HG02973 (cell line): ENCODE results near the gene BCL2A1.
"Not testable (repeated sequence)": the region's sequence is repeated elsewhere in the genome, so short reads cannot be mapped to it uniquely, and the experiment has no call there.

Experiments
- ATAC-seq: cut with Tn5 transposase; IDR thresholded peaks from one replicate; pipeline ENCODE4 v1.9.1; 2021; ENCODE audit warnings: moderate library complexity; ENCODE audit not compliant: unreplicated experiment

The BCL2A1 gene

DNA sequence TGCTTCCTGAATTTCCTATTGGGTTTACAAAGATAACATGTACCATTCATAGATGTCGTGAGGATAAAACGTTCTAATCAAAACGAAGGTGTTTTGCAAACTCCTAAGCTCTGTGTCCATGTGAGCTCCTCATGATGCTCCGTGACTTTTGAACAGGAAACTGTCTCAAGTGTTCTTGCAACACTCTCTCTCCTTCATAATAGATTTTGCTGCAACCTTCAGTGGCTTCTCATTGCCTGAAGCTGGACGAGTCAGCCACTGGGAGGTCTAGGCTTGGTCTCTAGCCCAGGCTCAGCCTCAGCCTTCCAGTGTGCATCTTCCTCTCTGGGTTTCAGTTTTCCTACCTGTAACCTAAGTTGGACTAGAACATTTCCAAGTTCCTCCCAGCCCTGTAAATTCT is 18.7 kb upstream of the BCL2A1 start:
- no peak for ATAC-seq

DNA sequence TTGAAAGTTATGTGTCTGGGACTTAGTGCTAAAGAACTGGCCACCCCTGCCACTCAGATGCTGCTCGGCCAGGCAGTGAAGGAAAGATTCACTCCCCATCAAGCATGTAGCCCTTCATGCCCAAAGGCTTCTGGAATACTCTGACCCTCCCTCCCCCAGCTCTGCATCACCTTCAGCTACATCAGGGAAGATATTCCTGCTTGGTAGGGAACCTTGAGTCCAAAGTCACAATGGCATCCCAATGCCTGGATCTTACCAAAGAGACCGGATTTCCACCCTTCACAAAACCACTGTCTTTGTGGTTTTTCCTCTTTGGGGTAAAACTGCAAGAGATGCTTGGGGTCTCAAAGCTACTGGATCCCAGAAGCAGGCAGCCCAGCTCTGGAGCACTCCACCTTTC is 18.2 kb upstream of the BCL2A1 start:
- no peak for ATAC-seq

DNA sequence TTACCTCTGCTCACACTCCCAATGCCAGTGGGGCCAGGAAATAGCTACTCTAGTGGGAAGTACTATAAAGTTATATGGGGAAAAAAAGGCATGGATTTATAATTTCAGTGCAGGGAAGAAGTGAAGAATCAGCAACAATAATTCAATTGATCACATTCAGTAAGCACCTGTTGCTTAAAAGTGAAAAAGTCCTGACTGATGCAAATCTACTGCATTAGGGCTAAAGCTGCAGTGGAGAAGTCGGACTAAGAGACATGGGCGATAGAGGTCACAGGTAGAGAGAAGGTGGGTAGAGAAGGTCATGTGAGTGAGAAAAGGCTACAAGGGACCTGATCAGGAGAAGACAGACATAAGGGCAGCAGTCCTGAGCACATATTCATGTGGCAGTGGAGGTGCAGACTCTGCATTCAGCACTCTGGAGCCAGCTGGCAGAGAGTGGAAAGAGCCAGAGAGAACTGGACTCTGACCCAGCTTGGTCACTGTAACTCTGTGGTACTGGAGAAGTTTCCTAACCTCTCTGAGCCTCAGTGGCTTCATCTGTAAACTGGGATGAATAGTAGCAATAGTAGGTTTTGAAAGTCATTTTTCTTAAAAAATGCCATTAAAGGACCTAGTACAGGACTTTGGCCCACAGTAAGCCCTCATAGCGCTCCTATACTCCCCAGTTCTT is 17.6 kb upstream of the BCL2A1 start:
- ATAC-seq = no peak

DNA sequence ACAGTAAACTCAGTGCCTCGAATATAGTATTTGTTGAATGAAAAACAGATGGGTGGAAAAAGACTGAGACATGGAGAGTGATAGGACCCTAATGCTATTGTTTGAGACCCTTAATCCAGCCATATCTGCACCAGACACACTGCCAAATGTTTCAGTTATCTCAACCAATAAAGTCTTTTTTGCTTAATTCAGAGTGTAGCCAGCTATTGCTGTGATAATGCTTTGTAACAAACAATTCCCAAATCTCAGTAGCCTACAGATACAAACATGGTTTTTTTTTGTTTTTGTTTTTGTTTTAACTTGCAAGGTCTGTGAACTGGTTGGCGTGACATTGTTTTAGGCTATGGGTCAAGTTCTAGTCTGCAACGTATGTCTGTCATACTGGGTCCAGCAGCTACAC is 17.0 kb upstream of the BCL2A1 start:
- ATAC-seq = no peak

DNA sequence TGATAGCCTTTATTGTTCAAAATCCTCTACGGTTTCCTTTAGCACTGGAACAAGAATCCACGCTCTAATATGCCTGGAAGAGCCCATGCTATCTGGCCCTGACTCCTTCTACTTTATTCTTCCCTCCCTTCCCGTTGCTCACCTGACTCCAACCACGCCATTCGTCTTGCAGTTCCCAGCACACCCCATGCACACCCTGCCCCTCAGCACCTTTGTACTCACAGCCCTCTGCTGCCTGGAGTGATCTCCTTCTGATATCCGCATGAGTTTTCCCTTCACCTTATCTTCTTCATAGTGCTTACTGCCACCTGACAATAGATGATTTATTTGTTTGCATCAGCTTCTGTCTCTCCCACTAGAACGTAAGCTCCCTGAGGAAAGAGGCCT is 16.6 kb upstream of the BCL2A1 start:
- no peak for ATAC-seq

DNA sequence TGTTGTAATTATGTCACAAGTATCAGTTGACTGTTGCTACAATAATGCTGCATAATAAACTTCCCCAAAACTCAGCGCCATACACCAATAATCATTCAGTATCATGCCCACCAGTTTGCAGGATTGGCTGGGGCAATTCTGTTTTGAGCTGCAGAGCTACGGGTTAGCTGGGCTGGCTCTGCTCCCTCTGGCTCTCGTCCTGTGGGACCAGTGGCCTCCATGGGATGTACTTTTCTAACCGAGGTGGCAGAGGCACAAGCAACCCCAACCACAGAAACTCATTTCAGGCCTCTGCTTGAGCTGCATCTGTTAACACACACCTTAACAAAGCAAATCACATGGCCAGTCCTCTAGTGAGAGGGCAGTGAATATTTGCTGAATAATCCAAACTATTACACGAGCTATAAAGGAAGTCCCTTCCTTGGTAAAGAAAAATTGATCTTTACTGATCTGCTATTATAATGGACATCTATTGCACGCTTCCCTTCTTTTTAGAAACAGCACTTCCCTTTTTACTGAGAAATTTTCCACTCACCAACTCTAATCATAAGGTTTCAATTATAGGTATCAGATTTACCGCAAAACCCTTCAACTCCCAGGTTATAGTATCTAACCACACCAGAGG is 10.9 kb upstream of the BCL2A1 start:
- no peak for ATAC-seq

DNA sequence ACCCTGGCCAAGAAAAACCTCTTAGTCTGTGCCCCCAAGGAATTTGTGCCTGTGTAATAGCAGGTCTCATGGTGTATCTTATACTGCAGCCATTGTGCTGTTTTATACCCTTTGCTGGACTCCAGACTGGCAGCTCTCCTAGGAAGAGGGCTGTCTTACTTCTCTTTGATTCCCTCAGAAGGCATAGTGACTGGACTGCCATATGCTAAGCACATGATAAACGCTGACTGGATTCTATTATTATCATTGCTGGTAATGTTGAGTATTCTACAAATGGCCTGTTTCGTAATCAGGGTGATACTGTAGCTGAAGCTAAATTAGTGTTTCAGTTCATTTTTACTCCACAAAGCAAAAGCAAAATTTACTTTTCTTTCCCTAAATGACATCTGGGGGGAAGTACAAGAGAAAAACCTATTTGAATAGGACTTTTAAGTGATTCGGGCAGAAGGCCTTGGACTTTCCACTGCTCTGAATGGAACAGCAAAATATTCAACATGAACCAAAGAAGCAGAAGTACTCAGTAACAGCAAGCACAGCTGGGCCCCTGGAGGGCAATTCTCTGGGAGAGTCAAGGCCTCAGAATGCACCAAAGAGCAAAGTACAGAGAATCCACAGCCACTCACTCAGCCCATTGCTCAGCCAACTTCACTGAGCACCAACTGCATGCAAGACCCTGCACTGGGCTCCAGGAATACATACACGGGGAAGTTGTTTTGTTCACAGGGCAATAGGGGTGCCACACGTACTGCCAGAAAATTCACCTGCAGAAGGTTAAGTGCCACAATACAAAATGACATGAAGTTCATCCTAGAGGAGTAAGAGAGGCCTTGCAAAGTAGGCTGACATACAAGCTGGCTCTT is 7.9 kb upstream of the BCL2A1 start:
- peak; percentile 70 for ATAC-seq

DNA sequence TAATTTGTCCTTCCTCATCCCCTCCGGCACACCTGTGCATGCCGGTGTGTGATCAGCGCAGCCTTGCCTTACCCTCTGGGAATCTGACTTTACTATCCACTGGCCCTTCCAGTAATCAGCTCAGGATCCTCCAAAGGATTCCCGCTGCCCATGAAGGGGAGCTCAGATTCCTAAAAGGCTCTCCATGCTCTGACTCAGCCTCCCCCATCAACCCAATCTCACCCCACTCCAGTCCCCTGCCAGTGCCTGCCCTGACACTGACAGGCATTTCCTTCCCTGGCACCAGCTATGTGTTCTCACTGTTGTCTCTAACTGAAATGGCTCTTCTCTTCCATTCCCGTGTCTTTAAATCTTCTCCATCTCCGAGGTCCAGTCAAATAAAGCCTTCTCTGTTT is 7.3 kb upstream of the BCL2A1 start:
- ATAC-seq = no peak

DNA sequence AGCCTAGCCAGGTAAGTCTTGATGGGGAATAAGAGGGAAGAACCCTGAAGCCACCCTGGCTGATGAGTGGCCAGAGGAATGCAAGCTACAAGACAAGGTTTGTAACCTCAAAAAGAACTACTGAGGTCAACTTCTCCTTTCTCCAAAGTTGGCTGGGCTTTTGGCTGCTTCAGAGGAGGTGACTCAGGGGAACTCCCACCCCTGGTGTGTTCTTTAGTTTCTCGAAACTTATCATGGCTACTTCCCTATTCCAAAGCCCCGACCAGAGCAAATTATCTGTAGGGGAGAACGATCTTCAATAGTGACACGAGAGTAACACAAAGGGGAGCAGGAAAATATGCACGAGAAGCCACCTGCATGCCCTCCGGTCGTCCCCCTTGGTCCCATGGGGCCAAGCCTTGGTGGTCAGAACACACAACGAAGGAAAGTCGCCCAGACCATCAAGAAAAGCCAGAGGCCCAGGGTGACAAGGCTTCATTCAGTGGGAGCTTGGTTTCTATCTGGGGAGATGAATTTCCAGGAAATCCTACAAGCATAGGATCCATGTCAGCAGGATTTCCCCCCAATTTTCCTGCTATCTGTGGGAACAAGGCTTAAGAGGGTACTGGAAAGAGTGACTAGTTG is 6.5 kb upstream of the BCL2A1 start:
- peak; percentile 43 for ATAC-seq

DNA sequence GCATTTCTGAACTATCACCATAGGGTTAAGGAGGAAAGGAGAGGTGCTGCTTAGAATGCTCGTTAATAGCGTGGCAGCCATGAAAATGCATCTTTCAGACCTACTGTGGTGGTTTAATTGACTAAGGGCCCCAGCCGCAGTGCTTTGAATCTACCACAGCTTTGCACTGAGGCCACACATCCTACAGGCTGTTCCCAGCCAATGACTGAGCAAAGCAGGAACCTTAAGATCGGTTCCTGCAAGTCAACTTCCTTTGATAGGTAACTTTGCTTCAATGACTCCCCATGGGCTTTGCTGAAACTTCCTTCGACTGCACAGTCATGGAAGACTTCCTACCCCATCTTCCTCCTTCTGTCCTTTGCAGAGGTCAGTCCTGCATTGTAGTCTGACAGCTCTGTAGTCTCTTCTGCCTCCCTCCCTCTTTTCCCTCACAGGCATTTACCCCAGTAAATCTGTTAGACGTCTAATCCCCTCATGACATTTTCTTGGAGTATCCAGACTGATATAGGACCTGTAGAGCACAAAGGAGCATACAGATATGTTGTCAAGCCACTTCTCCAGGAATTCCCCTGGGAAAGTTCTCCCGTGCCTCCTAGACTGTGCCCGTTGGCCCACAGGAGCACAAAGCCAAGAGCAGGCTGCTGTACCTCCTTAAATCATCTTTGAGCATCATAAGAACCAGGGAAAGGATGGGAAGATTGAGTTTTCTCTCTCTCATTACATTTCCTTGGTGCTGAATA is 2.6 kb upstream of the BCL2A1 start:
- no peak for ATAC-seq

DNA sequence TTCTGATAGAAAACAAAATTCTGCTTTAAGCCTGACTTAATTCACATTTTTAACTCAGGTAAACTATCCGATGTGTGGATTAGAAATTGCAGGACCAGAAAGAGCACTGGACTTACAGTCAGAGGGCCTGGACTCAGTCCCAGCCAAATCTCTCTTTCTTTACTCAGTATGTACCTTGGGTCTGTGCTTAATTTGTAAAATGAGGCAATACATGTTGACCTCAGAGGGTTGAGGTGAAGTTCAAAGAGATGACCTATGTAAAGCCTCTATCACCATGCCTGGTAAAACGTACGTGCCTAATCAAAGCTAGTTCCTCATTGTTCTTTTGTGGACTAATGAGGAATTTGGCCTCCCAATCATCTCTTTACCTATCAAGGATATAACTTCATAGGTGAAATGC is 1.9 kb upstream of the BCL2A1 start:
- no peak for ATAC-seq

DNA sequence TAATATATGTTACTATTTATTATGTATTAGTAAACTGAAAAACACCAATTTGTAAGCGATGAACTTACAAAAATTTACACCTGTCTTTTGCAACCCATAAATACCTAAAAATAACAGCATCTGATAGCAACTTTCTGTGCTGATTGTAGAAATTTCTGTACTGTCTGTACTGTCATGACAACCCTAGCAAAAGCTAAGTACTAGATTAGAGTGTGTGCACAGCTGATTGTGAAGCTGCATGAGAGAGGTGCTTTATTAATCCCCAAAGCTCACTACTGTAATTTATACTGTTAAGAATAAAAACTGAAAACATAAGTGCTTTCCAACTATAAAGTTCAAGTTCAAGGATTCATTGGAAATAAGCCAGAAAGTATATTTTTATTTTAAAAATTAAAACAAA is 815 bp downstream of the BCL2A1 start:
- no peak for ATAC-seq

DNA sequence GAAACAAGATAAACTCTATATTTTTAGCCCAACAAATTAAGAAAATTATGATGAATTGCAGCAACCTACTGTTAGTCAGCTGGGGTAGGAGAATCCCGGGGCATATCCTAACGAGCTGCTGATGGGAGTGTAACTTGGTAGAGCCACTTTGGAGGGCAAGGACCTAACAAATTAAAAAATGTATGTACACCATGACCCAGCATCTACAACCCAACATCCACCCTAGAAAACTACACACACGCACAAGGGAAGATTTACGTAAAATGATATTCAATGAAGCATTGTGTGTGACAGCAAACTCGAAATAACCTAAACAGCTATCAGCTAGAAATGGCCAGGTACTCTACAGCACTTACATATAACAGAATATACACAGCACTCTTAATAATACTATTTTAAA is 1.9 kb downstream of the BCL2A1 start:
- ATAC-seq = no peak

DNA sequence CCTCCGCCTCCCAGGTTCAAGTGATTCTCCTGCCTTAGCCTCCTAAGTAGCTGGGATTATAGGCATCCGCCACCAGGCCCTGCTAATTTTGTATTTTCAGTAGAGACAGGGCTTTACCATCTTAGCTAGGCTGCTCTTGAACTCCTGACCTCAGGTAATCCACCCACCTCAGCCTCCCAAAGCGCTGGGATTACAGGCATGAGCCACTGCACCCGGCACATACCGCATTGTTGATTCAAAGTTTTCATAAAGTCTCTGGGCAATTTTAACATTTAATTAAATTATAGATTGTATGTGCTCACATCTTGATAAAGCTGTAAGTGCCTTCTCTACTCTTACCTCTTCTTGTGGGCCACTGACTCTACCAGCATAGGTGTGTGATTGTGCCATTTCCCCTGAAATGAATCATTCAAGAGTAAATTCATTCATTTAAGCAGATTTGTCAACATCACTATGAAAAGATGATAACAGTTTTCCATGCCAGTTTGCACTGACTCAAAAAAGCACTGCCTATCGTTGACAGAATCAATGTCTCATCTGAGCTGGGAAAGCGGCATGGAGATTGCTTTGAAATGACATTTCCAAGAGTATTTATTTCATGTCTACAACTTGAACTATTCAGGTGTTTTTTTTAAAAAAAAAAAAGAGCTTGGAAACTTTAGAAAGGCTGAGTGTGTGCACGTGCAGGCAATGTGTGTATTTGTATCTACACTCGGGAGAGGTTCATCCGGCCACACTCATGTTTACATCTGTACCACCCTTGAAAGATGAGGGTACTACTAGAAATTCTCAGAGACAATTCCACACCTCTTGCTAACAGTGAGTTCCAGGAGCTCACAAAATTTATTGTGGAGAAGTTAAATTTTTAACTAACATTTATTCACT is 3.5 kb downstream of the BCL2A1 start:
- ATAC-seq = no peak

DNA sequence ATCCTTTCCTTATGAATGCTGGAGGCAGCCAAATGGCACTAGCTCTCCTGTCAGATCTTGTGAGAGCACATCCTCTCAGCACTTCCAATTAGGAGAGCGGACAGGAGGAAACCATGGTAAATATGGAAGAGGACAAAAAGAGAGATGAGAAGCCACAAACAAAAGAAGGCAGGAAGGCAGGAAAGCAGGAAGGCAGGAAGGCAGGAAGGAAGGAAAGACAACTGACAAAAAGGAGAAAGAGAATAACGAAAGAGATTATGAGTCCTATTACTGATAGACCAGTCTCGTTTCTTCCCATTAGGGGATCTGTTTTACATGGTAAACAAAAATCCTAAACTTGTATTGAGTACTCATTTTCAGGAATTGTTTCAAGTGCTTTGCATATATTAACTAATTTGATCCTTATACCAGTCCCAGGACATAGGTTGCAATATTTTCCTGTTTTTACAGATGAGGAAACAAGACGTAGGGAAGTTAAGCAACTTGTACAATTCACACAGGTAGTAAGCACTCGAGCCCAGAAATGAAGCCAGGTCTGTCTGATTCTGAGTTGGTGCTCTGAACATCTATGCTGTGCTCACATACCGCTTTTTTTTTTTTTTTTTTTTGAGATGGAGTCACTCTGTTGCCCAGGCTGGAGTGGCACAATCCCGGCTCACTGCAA is 4.2 kb downstream of the BCL2A1 start:
- no peak for ATAC-seq

DNA sequence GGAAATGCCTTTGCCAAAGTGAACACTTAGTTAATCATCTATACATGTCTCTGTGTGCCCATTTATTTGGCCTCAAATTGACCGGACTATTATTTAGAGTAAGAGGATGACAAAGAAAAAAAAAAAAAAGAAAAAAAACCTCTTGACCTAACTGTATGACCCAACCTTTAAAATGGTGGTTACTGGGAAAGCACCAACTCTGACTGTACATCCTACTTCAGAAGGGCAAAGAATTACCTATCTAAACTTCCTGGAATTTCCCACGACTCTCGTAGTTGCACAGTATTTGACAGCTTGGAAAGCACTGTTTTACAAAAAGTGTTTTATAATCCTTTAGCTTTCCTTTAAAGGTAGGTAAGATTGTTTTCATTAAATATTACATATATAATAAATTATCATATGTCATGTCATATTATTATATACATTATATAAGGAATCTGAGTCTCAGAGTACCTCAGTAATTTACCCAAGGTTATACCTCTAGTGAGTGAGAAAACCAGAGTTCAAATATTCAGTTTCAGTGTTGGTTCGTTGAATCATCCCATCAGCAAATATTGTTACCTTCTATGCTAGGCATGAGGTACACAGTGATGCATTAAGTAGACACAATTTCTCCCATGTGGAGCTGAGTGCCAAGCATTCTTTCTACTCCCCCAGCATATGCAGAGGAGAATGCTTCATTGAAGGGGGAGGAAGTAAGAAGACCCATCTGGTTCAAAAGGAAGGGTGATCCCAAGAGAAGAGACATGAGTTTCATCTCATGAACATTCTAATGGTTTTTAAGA is 5.0 kb downstream of the BCL2A1 start:
- no peak for ATAC-seq

DNA sequence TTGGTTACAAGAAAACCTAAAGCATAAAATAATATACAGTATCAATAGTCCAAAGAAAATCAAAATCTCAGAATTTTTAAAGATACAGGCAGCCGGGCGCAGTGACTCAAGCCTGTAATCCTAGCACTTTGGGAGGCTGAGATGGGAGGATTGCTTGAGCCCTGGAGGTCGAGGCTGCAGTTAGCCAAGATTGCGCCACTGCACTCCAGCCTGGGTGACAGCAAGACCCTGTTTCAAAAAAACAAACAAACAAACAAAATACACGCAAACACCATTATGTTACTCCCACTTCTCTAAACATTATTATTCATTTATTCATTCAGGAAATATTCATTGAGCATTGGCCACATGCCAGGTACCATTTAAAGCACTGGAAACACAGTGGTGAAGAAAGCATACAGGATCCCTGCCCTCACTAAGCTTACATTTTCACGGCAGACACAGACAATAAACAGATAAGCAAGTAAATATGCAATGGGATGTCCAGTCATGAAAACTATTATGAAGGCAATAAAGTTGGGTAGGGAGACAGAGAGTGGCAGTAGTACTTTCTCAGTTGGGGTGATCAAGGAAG is 6.7 kb downstream of the BCL2A1 start:
- no peak for ATAC-seq

DNA sequence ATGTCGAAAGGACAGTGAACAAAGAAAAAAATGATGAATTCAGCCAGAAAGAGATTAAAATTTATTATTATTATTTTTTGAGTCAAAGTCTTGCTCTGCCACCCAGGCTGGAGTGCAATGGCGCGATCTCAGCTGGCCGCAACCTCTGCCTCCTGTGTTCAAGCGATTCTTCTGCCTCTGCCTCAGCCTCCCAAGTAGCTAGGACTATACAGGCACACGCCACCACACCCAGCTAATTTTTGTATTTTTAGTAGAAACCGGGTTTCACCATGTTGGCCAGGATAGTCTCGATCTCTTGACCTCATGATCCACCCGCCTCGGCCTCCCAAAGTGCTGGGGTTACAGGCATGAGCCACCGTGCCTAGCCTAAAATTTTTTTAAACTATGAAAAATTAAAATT is 8.1 kb downstream of the BCL2A1 start:
- ATAC-seq = not testable (repeated sequence)
